DMS153 treated with DMSO at 0.1 percent for 48 hours (cell line): ENCODE data around the gene DPM2.
A peak's percentile ranks its signal among the peaks of the same experiment; 100 is the strongest.

Source experiments
- DNase-seq: peaks from one replicate; lab custom pipeline; 2025; ENCODE audit not compliant: unreplicated experiment; lab: John Stamatoyannopoulos, UW

DPM2 gene

GRCh38 chr9:127958728-127959127 is 21.1 kb upstream of the DPM2 start:
- DNase-seq = no peak

- peak; percentile 90 for DNase-seq
Measured at GRCh38 chr9:127955294-127956015, 17.8 kb upstream of the DPM2 start.

GRCh38 chr9:127954831-127955293 is 17.2 kb upstream of the DPM2 start:
- no peak for DNase-seq

DNA sequence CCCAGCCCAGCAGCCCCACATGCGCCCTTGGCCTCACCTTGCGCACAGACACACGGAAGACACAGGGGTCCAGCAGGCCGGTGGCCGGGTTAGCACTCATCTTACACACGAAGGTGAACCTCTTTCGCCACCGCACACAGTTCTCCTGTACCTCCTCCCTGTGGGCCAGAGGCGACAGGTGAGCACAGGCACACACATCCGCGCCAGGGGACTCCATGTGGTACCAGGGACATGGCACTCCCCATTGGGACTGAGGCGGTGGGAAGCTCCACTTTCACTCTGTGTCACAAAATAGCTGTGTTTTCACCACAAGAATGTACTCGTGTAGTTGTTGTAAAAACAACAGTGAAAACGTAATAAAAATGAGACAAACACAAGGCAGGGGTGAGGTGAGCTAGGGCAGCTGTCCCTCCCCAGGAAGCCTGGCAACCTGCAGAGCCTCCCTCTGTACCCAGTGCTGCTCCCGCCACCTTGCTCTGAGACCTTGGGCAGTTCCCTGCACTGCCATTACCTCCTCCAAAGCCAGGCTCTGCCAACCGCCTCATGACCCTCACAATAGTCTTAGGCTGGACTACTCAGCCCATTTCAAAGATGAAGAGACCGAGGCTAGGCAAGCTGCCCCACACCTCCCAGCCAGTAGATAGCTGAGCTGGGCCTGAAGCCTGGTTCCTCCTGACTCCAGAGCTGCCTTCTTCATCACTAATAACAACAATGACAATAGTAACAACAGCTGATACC is 16.3 kb upstream of the DPM2 start:
- DNase-seq = no peak

DNA sequence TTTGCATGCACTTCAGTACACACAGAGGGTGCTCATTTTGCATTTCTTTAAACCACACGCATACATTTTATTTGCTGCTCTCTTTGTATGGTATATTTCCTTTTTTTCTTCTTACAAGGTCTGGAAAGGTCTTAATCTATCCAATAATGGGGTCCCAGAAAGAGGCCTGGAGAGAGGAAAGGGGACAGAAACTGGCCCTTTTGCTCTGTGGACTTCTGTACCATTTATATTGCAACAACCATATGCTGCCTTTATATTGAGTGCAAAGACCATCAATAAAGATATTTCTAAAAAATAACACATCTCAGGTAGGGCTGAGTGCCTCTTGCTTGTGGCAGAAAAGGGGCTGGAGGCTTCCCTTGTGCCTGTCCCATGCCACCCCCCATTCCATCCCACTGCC is 15.5 kb upstream of the DPM2 start:
- no peak for DNase-seq

- DNase-seq = no peak
Measured at GRCh38 chr9:127950513-127951289, 13.0 kb upstream of the DPM2 start.

- DNase-seq = no peak
Measured at GRCh38 chr9:127949827-127950512, 12.3 kb upstream of the DPM2 start.

GRCh38 chr9:127947841-127948710 is 10.4 kb upstream of the DPM2 start:
- no peak for DNase-seq

- no peak for DNase-seq
Measured at GRCh38 chr9:127946728-127947127, 9.1 kb upstream of the DPM2 start.

DNA sequence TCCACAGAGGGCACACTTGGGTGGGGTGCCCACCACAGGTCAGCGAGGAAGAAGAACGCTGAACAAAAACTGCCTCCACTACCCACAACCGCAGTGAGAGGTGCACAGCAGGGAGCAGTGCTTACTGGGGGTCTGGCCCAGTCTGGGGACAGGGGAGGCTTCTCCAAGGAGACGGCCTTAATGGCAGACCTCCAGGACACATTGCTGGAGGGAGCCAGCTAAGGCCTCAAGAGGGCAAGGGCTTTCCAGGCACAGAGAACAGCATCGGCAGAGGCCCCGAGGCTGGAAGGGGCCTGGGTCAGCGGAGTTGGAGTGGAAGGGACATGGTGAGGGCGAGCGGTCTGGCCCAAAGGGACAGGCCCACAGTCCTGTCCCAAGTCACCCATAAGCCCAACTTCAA is 8.3 kb upstream of the DPM2 start:
- DNase-seq = no peak

GRCh38 chr9:127945338-127945737 is 7.7 kb upstream of the DPM2 start:
- no peak for DNase-seq

- DNase-seq = no peak
Measured at GRCh38 chr9:127944586-127945218, 7.0 kb upstream of the DPM2 start.

GRCh38 chr9:127943731-127944144 is 6.1 kb upstream of the DPM2 start:
- peak; percentile 22 for DNase-seq

DNA sequence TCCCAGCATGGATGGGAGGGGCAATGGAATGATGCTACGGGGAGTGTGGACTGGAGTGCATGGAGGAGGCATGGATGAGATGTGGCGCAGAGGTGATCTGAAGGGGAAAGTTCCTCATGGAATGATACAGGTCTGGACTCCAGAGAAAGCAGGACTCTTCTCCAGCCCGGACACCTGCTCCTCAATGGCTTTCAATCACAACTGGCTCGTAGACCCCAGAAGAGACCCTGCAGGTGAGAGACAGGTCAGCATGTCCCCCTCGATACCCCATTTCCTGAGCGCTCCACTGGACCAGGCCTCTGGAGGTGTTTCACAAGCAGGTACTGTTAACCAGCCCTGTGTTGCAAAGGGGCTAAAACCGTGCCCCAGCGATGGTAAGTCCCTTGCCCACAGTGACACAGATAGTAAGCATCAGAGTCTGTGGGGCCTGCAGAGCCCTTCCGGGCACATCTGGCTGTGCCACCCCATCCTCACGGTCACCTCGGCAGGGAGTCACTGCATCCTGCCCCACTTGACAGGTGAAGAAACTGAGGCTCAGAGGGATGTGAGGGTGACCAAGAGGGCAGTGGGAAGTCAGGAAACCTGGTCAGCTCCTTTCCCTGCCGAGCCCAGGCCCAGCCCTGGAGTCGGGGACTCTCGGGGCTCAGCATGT is 5.5 kb upstream of the DPM2 start:
- DNase-seq = no peak

GRCh38 chr9:127942216-127943010 is 4.8 kb upstream of the DPM2 start:
- no peak for DNase-seq

- DNase-seq = no peak
Measured at GRCh38 chr9:127941961-127942215, 4.2 kb upstream of the DPM2 start.

DNA sequence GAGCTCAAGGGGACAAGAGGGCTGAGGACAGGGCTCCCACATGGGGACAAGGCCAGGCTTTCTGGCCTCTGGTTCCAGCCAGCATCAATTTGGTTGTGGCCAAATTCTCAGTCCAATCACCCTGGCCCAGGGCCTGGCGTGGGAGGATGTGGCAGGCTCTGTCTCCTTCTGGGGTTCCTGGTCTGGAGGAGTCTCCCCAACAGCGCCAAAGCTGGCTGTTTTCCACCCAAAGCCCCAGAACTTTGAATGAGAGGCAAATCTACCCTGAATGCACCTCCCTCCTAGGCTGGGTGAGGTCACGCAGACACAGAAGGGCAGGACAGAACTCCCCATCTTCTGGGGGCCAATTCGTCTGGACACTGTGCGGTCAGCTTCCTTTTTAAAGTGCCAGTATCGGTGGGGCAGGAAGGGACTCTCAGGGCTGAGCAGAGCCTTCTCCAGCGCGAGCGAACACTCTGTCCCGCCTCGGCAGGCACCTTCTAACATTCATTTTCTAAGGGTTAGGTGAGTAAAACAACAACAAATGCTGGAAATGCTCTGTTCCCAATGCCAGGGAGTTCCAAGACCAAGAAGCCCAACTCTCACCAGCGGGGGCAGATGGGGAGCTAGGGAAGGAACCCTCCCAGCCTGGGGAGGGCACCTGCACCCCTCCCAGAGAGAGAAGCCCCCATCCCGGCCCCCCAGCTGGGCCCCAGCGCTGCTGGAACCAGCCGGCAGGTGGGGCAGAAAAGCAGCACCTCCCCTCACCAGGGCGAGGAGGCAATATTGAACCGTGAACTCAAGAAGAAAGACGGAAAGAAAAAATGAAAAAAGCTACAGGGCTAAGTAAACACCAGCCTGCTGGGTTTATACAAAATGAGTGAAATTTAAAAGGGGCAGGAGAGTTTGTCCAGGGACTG is 3.7 kb upstream of the DPM2 start:
- DNase-seq = no peak

- DNase-seq = no peak
Measured at GRCh38 chr9:127940593-127940992, 2.9 kb upstream of the DPM2 start.
